ENCODE measurements around the gene MTOR. TPM values are rescaled to one million over a fixed set of nuclear protein-coding genes. Genes with fewer than 3 reads are reported as not detected.

The MTOR gene
- total RNA-seq, 1 donor from 2014 or later: 43.6 TPM

- no peak overlapping the region for H3K4me3 ChIP-seq (ENCODE audit: insufficient read depth, low read depth, low read length)
- Mint-ChIP-seq H3K27ac (ENCODE audit: unreplicated experiment) (no peak overlapping the region), H3K4me1 (ENCODE audit: low read depth, unreplicated experiment) (no peaks in the 10 kb centered on the region), H3K4me3 (ENCODE audit: unreplicated experiment) (no peak overlapping the region), H3K27me3 (ENCODE audit: low read depth, unreplicated experiment) (no peaks in the 10 kb centered on the region), H3K9me3 (ENCODE audit: unreplicated experiment) (no peaks in the 10 kb centered on the region), H3K36me3 (ENCODE audit: low read depth, unreplicated experiment) (peaks cover 31% of the 10 kb centered on the region)
- no peaks in the 10 kb centered on the region for H3K27me3 ChIP-seq (ENCODE audit: insufficient read depth, low read length)
- no peaks in the 10 kb centered on the region for H3K79me2 ChIP-seq (ENCODE audit: insufficient read depth, low read length)
- no peak for DNase-seq (ENCODE audit: low read depth)
- no peak overlapping the region for H3K27ac ChIP-seq (ENCODE audit: low read depth, low read length)
- no peaks in the 10 kb centered on the region for H3K9me3 ChIP-seq (ENCODE audit: insufficient read depth, low read depth, low read length)
- H3K9ac ChIP-seq (ENCODE audit: low read length): no peak overlapping the region
- H3K4me1 ChIP-seq (ENCODE audit: insufficient read depth, low read length): no peaks in the 10 kb centered on the region
- H4K20me1 ChIP-seq (ENCODE audit: insufficient read depth, low read length): peaks cover 18% of the 10 kb centered on the region
- H2AFZ ChIP-seq (ENCODE audit: low read depth, low read length): no peak overlapping the region
- FAIRE-seq: no peak
- H3K4me2 ChIP-seq (ENCODE audit: low read length): no peak overlapping the region
- TF ChIP-seq CTCF (IDR thresholded peaks at IDR 0.05; ENCODE audit: insufficient read depth, low read depth, low read length): no peak
- TF ChIP-seq EZH2 (IDR thresholded peaks at IDR 0.05; ENCODE audit: insufficient read depth, low read length): no peak
- peaks cover 40% of the 10 kb centered on the region for H3K36me3 ChIP-seq (ENCODE audit: insufficient read depth, low read length)
Measured at GRCh38 chr1:11252538-11252937, 9.8 kb downstream of the MTOR start.

GRCh38 chr1:11248169-11248568 lies 14.2 kb downstream of the MTOR start:
- no peak overlapping the region for H3K4me3 Mint-ChIP-seq (ENCODE audit: unreplicated experiment)
- Histone ChIP-seq H3K4me2 (ENCODE audit: low read length) (no peak overlapping the region), H3K36me3 (ENCODE audit: insufficient read depth, low read length) (peaks cover 42% of the 10 kb centered on the region), H3K27ac (ENCODE audit: low read depth, low read length) (no peak overlapping the region), H3K9ac (ENCODE audit: low read length) (no peak overlapping the region), H2AFZ (ENCODE audit: low read depth, low read length) (no peak overlapping the region), H3K27me3 (ENCODE audit: insufficient read depth, low read length) (no peaks in the 10 kb centered on the region), H4K20me1 (ENCODE audit: insufficient read depth, low read length) (peaks cover 18% of the 10 kb centered on the region), H3K79me2 (ENCODE audit: insufficient read depth, low read length) (no peaks in the 10 kb centered on the region), H3K9me3 (ENCODE audit: insufficient read depth, low read depth, low read length) (no peaks in the 10 kb centered on the region), H3K4me1 (ENCODE audit: insufficient read depth, low read length) (no peaks in the 10 kb centered on the region), H3K4me3 (ENCODE audit: insufficient read depth, low read depth, low read length) (no peak overlapping the region)
- peaks cover 14% of the 10 kb centered on the region for H3K36me3 Mint-ChIP-seq (ENCODE audit: low read depth, unreplicated experiment)
- H3K27ac Mint-ChIP-seq (ENCODE audit: unreplicated experiment): no peak overlapping the region
- no peaks in the 10 kb centered on the region for H3K27me3 Mint-ChIP-seq (ENCODE audit: low read depth, unreplicated experiment)
- TF ChIP-seq EZH2 (IDR thresholded peaks at IDR 0.05; ENCODE audit: insufficient read depth, low read length): no peak
- no peak for TF ChIP-seq CTCF (IDR thresholded peaks at IDR 0.05; ENCODE audit: insufficient read depth, low read depth, low read length)
- H3K9me3 Mint-ChIP-seq (ENCODE audit: unreplicated experiment): no peaks in the 10 kb centered on the region
- DNase-seq (ENCODE audit: low read depth) (no peak), FAIRE-seq (no peak)
- H3K4me1 Mint-ChIP-seq (ENCODE audit: low read depth, unreplicated experiment): no peaks in the 10 kb centered on the region

DNA sequence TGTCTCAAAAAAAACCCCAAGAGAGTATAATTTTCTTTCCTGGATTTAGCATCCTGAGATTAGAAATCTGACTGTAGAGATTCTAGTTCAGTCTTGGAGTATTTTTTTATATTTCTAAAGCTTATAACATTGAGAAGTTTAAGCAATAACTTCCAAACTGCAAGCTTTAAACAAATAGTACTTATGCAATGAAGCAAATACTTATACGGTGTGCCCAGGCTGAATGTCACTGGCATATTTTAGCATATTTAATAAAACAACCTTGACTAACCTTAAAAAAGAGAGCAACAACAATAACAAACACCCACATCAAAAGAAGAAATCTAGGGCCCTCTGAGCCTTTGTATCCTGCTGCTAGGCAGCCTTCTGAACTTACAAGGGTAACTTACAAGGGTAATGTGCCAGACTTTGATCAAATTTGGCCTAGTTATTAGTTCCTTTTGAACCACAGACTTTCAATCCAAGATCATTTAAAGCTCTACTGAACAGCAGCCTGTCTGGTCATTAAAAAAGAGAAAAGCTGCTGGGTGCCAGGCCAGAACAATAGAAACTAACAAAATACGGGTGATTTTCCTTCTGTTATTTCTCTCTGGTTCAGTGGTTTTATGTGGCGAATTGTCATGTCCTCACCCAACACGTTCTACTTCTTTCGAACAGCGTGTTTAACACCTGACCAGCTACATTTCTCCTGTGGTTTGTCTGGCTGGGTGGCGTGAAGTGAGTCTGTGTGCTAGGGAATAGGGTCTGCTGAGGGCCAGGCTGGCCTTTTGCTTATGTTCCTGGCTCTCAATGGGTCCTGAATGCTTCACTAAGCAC lies 16.2 kb downstream of the MTOR start:
- no peaks in the 10 kb centered on the region for H3K4me1 ChIP-seq (ENCODE audit: insufficient read depth, low read length)
- H3K4me3 Mint-ChIP-seq (ENCODE audit: unreplicated experiment): no peak overlapping the region
- no peak overlapping the region for H2AFZ ChIP-seq (ENCODE audit: low read depth, low read length)
- peaks cover 10% of the 10 kb centered on the region for H3K36me3 Mint-ChIP-seq (ENCODE audit: low read depth, unreplicated experiment)
- TF ChIP-seq EZH2 (IDR thresholded peaks at IDR 0.05; ENCODE audit: insufficient read depth, low read length): no peak
- no peak for TF ChIP-seq CTCF (IDR thresholded peaks at IDR 0.05; ENCODE audit: insufficient read depth, low read depth, low read length)
- H3K27me3 ChIP-seq (ENCODE audit: insufficient read depth, low read length): no peaks in the 10 kb centered on the region
- no peak overlapping the region for H3K27ac Mint-ChIP-seq (ENCODE audit: unreplicated experiment)
- H3K9ac ChIP-seq (ENCODE audit: low read length): no peak overlapping the region
- no peaks in the 10 kb centered on the region for H3K27me3 Mint-ChIP-seq (ENCODE audit: low read depth, unreplicated experiment)
- FAIRE-seq (no peak), DNase-seq (ENCODE audit: low read depth) (no peak)
- H3K4me2 ChIP-seq (ENCODE audit: low read length): no peak overlapping the region
- H3K36me3 ChIP-seq (ENCODE audit: insufficient read depth, low read length): peaks cover 41% of the 10 kb centered on the region
- no peaks in the 10 kb centered on the region for H3K9me3 ChIP-seq (ENCODE audit: insufficient read depth, low read depth, low read length)
- H4K20me1 ChIP-seq (ENCODE audit: insufficient read depth, low read length): peaks cover 19% of the 10 kb centered on the region
- no peak overlapping the region for H3K27ac ChIP-seq (ENCODE audit: low read depth, low read length)
- H3K4me1 Mint-ChIP-seq (ENCODE audit: low read depth, unreplicated experiment): no peaks in the 10 kb centered on the region
- H3K9me3 Mint-ChIP-seq (ENCODE audit: unreplicated experiment): no peaks in the 10 kb centered on the region
- no peak overlapping the region for H3K4me3 ChIP-seq (ENCODE audit: insufficient read depth, low read depth, low read length)
- no peaks in the 10 kb centered on the region for H3K79me2 ChIP-seq (ENCODE audit: insufficient read depth, low read length)
